Suppressor macrophage treated with lipopolysaccharide for 1 hour (primary cell): ENCODE data around the gene IGSF9B.
A peak's percentile ranks its signal among the peaks of the same experiment; 100 is the strongest.

Source experiments
- DNase-seq, 3 donors: peaks; one replicate each; pipeline ENCODE4 v3.0.0-alpha.2; 2020 to 2022

IGSF9B gene

GRCh38 chr11:133936136-133936535 lies 20.6 kb downstream of the IGSF9B start:
- no peak for DNase-seq

GRCh38 chr11:133935551-133935910 lies 21.2 kb downstream of the IGSF9B start:
- DNase-seq = no peak

DNA sequence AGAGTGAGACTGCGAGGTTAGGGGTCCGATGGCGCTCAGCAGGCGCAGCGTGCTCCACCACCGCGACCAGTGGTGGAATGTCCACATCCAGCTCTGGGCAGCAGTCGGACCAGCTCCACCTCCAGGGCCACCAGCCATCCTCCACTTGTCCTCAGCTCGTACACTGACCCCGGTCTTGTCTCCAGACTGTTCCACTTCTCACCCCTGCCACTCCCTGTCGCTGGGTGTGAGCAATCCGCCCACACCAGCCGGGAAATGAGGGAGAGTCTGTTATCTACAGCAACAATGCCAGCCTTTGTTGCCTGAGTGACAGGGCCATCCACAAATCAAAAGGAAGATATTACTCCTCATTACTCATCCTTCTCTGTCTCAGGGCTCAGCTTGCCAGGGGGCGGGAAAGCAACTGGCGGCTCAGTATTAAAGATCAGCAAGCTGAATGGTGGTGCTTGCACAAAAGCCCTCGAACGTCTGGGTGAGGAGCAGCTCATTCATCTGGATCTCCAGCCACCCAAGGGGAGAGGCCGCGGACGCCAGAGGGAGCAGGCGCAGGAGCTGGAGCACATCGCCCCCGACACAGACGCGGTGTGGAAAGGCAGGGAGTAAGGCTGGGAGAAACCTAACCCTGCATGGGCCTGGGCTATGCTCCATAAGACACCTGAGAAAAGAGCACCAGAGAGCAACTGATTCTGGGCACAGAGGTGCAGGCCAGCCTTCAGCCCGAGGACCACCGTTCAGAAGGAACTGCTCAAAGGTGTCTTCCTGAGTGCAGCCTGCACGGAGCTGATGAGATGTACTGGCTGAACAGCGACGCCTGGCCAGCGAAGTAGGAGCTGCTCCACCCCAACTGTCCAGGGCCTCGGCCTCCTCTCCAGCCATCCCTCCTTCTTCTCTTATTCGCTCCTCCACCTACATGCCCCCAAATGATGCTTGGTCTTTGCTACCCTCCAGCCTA lies 21.9 kb downstream of the IGSF9B start:
- peak in 1 of 3 donors; percentile 9 for DNase-seq

DNA sequence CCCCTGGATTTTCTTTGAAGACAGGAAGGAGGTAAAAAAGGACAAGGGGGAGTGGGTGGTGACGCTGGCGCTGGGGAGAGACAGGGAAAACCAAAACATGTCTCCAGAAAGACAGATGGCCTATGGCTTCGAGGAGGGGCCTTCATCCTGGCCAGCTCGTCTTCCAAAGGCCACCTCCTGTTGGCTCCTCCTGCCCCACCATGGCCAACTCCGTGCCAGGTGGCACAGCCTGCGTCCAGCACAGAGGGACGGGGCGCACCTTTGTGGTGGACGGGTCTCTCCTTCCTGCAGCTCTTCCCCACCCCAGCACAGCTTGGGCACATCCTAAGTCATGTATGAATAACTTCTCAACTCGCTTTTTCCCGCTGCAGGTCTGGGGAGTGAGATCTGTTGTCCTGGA lies 22.7 kb downstream of the IGSF9B start:
- DNase-seq = no peak

- DNase-seq = no peak
These were observed 25.2 kb downstream of the IGSF9B start for GRCh38 chr11:133931449-133932060.

DNA sequence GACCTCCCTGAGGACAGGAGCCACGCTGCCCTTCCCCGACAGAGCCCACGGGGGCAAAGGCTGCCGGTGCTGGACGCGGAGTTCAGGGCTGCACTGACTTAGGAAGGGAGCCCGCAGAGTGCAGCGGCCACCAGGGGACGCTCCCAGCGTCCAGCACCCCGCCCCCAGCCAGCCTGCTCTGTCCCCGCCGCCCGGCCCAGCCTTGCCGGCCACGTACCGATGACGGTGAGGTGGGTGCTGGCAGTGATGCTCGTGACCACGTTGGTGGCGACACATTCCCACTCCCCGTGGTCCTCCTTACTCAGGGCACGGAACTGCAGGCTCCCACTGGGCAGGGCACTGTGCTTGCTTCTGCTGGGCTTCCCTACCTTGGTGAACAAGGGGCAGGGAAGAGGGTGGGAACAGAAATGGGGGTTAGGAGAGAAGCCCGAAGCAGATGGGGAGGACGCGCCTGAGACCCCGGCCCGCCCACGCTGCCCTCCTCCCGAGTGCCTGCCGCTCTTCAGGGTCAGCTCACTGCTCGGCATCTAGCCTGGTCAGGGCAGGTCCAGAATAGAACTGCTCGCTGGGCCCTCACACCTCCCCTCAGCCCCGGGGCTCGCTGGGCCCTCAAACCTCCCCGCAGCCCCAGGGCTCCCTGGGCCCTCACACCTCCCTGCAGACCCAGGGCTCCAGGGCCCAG lies 25.9 kb downstream of the IGSF9B start:
- DNase-seq = no peak

DNA sequence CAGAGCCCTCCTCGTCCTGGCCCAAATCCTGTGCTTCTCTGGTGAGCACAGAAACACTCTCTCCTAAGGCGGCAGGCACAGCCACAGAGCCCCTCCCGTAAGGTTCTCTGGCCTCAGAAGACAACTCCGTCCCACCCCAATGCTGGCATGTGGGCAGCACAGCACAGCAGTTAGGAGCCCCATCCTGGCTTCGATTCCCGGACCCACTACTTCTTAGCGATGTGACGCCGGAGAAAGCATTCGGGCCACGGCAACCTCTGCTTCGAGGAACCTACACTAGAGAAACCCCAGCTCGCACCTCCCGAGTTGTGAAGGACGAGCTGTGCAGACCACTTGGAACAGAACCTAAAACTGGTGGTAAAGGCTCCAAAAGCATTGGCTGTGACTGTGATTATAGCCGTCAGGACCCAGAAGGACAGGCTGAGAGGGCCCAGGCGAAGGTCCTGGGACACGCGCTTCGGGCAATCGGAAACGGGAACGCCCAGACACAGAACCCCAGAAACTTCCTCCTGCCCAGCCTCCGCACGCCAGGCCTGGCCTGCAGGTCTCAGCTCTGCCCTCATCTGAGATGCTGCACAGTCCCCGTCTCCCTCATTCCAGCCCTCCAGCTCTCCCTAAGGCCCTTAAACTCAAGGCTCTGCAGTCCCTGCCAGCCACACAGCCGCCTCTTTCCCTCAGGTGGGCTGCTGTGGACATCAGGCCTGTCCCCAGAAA lies 26.6 kb downstream of the IGSF9B start:
- no peak for DNase-seq

DNA sequence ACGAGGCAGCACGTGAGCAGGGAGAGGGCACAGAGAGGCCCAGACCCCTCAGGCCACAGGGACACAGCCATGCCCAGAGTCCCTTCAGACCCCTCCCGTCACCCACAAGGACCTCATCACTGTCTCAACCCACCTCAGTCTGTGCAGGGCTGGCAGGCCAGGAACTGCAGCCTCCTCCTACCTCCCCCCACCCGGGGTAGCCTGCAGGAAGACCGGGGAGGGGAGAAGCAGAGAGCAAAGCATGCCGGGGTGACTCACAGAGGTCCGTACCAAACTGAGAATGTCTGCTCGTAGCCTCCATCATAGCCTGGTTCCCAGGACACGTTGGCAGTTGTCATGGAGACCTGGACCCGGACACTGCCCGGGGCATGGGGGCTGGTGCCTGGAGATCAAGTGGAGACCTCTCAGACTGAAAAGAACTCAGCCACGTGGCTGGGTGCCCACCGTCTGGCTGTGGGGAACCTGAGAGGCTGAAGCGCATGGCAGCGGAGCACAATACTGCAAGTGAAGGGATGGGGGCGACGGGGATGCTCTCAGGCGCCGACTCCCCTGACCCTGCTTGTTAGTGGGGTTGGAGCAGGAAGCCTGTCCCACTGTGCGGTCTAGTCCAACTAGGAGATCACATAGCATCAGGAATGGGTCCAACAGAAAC lies 27.2 kb downstream of the IGSF9B start:
- no peak for DNase-seq

GRCh38 chr11:133928628-133929059 lies 28.1 kb downstream of the IGSF9B start:
- no peak for DNase-seq

DNA sequence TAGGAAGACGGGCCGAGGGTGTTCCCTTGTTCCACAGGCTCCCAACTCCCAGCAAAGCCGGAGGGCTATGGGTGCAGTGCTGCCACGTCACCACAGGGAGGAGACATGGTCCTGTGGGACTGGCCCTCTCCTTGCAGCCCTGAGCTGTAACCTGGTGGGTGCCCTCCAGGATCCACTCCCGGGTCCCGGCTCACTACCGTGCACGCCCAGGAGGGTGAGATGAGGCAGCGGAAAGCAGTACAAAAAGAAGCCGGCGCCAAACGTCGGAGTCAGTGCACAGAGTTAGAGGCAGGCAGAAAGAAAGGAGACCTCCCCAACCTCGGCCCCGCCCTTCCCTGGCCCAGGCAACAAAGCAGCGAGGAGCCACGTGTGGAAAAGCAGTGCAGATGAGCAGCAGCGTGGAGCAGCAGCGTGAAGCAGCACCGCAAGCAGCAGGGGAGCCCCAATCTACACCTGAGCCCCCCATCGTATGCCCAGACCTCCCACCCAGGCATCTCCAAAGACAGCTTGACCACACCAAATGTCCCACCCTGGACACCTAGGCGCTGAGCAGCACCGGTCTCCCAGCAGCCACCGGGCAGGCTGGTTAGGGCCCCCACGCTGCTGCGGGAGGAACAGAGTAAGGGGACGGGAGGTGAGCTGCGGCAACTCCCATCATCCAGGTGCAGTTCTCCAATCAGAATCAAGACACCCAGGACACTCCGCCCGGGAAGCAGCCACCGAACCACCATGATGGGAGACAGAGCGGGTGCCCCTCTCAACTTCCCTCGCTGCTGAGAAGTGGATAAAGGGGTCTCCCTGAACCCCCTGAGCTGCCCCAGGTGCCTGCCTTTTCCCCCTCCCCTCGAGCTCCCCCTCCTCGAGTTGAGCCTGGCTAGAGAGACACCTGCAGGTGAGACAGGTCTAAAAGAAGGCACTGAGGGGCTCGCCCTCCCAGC lies 28.8 kb downstream of the IGSF9B start:
- peak; percentile 30 to 50 (median 39) for DNase-seq

- DNase-seq = no peak
These were observed 30.1 kb downstream of the IGSF9B start for GRCh38 chr11:133926466-133927246.

DNA sequence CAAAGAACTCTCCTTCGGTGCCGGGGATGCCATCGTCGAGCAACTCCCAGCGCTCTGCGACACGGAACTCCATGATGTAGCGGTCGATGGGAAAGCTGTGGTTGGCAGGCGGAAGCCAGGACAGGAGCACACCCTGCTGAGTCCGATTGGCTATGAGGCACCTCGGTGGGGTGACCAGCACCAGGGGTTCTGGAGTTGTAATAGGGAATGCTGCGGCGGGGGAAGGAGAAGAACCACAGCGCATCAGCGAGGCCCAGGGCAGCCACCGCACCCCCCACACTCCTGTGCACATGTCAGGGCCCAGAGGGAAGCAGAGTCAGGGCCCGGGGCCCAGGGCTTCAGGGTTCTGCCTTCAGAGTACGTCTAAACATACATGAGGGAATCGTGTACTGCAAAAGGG lies 31.0 kb downstream of the IGSF9B start:
- DNase-seq = no peak

DNA sequence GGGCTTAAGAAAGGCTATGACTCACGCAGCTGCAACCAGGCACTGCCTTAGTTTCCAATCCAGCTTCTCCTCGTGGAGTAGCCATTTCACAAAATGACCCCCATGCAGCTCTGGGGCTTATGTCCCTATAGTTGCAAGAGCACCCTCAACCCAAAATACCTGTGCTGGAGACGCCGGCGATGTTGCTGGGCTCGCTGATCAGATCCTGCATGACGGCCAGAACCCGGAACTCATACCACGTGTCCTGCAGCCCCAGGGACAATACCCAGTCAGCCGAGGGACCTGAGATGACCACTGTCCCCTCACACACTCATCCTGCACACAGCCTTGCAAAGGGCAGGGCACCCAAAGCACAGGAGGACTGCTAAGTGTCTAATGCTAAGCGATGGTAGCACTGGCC lies 32.1 kb downstream of the IGSF9B start:
- no peak for DNase-seq

DNA sequence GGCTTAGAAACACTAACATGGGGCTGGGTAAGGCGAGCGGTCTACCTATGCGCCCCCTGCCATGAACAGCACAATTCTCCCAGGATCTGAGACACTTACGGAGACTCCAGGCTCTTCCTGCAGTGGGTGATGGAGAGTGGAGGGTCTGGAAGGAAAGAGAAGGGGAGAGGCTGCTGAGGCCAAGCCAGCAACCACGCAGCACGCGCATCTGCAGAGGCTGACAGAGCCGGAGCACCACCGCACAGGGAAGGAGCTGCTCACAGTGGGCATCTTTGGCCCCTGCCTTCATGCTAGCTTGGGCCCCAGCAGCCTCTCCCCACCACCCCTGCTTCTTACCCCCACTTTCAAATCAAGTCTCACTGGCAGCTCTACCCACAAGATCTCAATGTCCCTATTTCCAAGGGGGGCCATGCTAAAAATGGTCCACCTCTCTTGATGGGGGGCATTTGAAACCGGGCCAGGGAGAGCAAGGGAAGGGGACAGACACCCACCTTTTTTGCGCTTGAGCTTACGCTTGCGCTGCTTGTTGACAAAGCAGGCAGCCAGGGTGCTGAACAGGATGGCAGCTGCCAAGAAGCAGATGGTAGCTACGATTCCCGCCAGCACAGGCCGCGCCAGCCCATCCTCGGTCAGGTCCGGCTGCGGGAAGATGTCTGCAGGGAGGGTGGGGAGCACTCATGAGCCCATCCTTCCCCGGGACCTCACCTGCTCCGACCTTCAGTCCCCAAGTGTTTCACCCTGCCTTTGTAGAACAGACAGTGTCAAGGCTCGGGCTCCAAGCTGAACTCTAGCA lies 34.5 kb downstream of the IGSF9B start:
- no peak for DNase-seq

- no peak for DNase-seq
These were observed 35.3 kb downstream of the IGSF9B start for GRCh38 chr11:133921513-133921912.

GRCh38 chr11:133921026-133921425 lies 35.7 kb downstream of the IGSF9B start:
- DNase-seq = no peak

- no peak for DNase-seq
These were observed 36.4 kb downstream of the IGSF9B start for GRCh38 chr11:133920109-133920990.

- no peak for DNase-seq
These were observed 37.2 kb downstream of the IGSF9B start for GRCh38 chr11:133919330-133920108.
